Measurements from ENCODE around the gene FNBP1L. TPM values are rescaled to one million over a fixed set of nuclear protein-coding genes. Genes with fewer than 3 reads are reported as not detected.

Gene FNBP1L
- total RNA-seq, 1 experiment from 2014 or later, result 72.7 TPM

DNA sequence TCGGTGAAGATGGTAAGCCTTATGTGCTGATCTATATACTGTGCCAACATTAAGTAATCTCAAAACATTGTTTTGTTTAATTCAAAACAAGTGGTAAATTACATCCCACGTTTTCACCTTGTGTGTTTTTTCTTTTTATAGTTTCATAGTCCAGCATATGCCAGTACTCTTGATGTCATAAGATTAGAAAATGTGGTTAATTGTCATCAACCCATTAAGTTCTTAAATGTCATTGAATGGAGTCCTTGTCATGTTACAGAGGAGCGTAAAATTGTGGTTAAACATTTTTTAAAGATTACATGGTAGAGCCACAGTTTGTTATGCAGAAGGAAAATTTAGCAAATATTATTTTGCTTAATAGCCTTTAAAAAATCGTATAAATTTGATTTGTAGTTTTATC, 93.1 kb downstream of the FNBP1L start:
- Mint-ChIP-seq H3K4me1 (ENCODE audit: low read depth, unreplicated experiment) (peaks cover 7% of the 10 kb centered on the region), H3K4me3 (ENCODE audit: low read depth, unreplicated experiment) (no peak overlapping the region), H3K27me3 (ENCODE audit: unreplicated experiment) (no peaks in the 10 kb centered on the region), H3K36me3 (ENCODE audit: insufficient read depth, unreplicated experiment) (peaks cover 5% of the 10 kb centered on the region), H3K27ac (ENCODE audit: unreplicated experiment) (no peak overlapping the region), H3K9me3 (ENCODE audit: low read depth, unreplicated experiment) (no peaks in the 10 kb centered on the region)
- no TSS peak for BruUV-seq (replicated peaks)
- TF ChIP-seq, protein P1, sequence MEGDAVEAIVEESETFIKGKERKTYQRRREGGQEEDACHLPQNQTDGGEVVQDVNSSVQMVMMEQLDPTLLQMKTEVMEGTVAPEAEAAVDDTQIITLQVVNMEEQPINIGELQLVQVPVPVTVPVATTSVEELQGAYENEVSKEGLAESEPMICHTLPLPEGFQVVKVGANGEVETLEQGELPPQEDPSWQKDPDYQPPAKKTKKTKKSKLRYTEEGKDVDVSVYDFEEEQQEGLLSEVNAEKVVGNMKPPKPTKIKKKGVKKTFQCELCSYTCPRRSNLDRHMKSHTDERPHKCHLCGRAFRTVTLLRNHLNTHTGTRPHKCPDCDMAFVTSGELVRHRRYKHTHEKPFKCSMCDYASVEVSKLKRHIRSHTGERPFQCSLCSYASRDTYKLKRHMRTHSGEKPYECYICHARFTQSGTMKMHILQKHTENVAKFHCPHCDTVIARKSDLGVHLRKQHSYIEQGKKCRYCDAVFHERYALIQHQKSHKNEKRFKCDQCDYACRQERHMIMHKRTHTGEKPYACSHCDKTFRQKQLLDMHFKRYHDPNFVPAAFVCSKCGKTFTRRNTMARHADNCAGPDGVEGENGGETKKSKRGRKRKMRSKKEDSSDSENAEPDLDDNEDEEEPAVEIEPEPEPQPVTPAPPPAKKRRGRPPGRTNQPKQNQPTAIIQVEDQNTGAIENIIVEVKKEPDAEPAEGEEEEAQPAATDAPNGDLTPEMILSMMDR (IDR thresholded peaks at IDR 0.05; ENCODE audit: unreplicated experiment), result no peak
- DNase-seq, result no peak
- intact Hi-C loops (cut with micrococcal nuclease; ENCODE audit: unreplicated experiment), result no loop called here
- CTCF ChIA-PET, result interaction anchor here (0.6 kb wide), 1 partner anchor 1485 kb away, joined by 4 read pairs; no protein-coding TSS in a partner anchor

DNA sequence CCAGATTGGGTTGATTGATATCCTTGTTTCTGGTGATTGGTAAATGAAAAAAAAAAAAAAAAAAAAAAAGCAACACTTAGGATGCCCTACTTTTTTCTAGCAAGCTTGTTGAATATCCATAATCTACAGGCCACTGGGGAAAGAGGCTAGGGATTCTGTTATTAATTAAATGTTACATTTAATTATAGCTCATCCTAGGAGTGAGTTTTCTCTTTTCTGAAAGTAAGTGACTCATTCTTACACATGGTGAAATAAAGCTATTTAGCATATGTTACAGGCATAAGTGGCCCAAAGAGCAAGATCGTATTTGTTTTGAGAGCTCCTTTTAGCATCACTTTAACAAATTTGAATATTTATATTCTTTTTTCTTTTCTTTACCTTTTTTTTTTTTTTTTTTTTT, 94.5 kb downstream of the FNBP1L start:
- CTCF ChIA-PET, result interaction anchor here (0.7 kb wide), 3 partner anchors 23 to 266 kb away, joined by 3 to 6 read pairs (median 4); no protein-coding TSS in a partner anchor
- H3K27ac Mint-ChIP-seq (ENCODE audit: unreplicated experiment), result no peak overlapping the region
- intact Hi-C loops (cut with micrococcal nuclease; ENCODE audit: unreplicated experiment), result no loop called here
- peaks cover 5% of the 10 kb centered on the region for H3K36me3 Mint-ChIP-seq (ENCODE audit: insufficient read depth, unreplicated experiment)
- BruUV-seq (replicated peaks), result no TSS peak
- TF ChIP-seq, protein P1 (IDR thresholded peaks at IDR 0.05; ENCODE audit: unreplicated experiment), result no peak
- H3K27me3 Mint-ChIP-seq (ENCODE audit: unreplicated experiment), result no peaks in the 10 kb centered on the region
- no peaks in the 10 kb centered on the region for H3K9me3 Mint-ChIP-seq (ENCODE audit: low read depth, unreplicated experiment)
- H3K4me1 Mint-ChIP-seq (ENCODE audit: low read depth, unreplicated experiment), result peaks cover 12% of the 10 kb centered on the region
- DNase-seq, result no peak
- H3K4me3 Mint-ChIP-seq (ENCODE audit: low read depth, unreplicated experiment), result no peak overlapping the region

DNA sequence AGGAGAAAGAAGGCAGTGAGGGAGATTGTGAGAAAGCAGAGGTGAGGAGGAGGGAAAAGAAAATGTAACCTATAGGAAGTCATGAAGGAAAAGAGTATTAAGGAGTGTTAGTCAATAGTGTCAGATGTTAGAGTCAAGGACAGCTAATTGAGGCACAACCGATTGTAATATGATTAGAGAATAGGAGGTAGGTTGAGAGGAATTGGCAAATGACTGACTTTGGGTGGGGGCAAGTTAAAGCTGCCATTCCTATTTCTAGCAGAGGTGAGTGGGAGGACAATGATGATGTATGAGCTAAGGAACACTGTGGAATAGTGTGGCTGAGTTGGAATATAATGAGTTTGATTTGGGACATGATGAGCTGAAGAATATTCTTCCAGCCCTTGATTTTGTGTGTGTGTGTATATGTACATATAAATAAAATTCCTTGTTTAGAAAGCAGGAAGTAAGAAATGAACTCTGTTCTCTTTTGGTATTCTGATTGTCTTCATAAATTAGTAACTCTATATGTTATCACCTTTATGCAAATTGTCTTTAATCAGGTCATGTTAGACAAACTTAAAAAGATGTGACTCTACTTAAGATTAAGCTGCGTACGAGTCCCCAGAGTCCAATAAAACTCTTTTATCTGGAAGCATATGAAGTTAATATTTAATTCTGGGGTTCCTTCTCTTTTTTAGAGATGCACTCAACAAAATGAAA, 98.4 kb downstream of the FNBP1L start:
- Mint-ChIP-seq H3K36me3 (ENCODE audit: insufficient read depth, unreplicated experiment) (peaks cover 5% of the 10 kb centered on the region), H3K4me1 (ENCODE audit: low read depth, unreplicated experiment) (peaks cover 21% of the 10 kb centered on the region), H3K4me3 (ENCODE audit: low read depth, unreplicated experiment) (no peak overlapping the region), H3K27ac (ENCODE audit: unreplicated experiment) (no peak overlapping the region), H3K27me3 (ENCODE audit: unreplicated experiment) (no peaks in the 10 kb centered on the region), H3K9me3 (ENCODE audit: low read depth, unreplicated experiment) (no peaks in the 10 kb centered on the region)
- TF ChIP-seq, protein P1 (IDR thresholded peaks at IDR 0.05; ENCODE audit: unreplicated experiment), result no peak
- no peak for DNase-seq
- CTCF ChIA-PET, result interaction anchor here (0.9 kb wide), 1 partner anchor 75 kb away, joined by 3 read pairs; no protein-coding TSS in a partner anchor
- intact Hi-C loops (cut with micrococcal nuclease; ENCODE audit: unreplicated experiment), result no loop called here
- BruUV-seq (replicated peaks), result no TSS peak

DNA sequence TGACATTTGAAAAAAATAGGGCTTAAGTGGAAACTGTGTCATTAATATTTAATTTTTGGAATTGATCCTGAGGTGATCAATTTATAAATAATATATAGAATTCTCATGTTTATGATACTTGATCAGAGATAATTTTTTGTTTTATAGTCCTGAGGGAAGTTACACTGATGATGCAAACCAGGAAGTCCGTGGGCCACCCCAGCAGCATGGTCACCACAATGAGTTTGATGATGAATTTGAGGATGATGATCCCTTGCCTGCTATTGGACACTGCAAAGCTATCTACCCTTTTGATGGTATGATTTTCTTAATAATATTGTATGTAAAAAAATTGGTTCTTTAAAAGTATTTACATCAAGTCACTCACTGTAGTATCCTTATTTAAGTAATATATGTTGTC, 101.2 kb downstream of the FNBP1L start:
- Mint-ChIP-seq H3K9me3 (ENCODE audit: low read depth, unreplicated experiment) (no peaks in the 10 kb centered on the region), H3K27ac (ENCODE audit: unreplicated experiment) (no peak overlapping the region), H3K4me3 (ENCODE audit: low read depth, unreplicated experiment) (no peak overlapping the region), H3K27me3 (ENCODE audit: unreplicated experiment) (no peaks in the 10 kb centered on the region), H3K36me3 (ENCODE audit: insufficient read depth, unreplicated experiment) (peaks cover 20% of the 10 kb centered on the region), H3K4me1 (ENCODE audit: low read depth, unreplicated experiment) (peaks cover 48% of the 10 kb centered on the region)
- no peak for DNase-seq
- BruUV-seq (replicated peaks), result no TSS peak
- TF ChIP-seq, protein P1 (IDR thresholded peaks at IDR 0.05; ENCODE audit: unreplicated experiment), result no peak
- CTCF ChIA-PET, result no interaction called here
- intact Hi-C loops (cut with micrococcal nuclease; ENCODE audit: unreplicated experiment), result no loop called here
